SK-N-SH treated with all-trans-retinoic acid at 6 μM for 48 hours (cell line): Measurements from ENCODE around the gene SERPINB12.

Experiments used
- ATAC-seq: fragments of 200-7000 bp; cut with Tn5 transposase; 3 replicates; pipeline ENCODE4 v1.9.1; 2020; ENCODE audit warnings: mild to moderate bottlenecking, moderate library complexity
- ARNTL ChIP-seq: fragments of 450-650 bp; formaldehyde crosslinking; IDR thresholded peaks from 2 replicates; pipeline ENCODE4 v1.5.0; 2020; ENCODE audit warnings: low read depth, mild to moderate bottlenecking, moderate library complexity, borderline replicate concordance
- BACH2 ChIP-seq: fragments of 250-450 bp; sonication (Bioruptor Pico); IDR thresholded peaks from 2 replicates; pipeline ENCODE4 v1.9.0; 2021; ENCODE audit warnings: mild to moderate bottlenecking, borderline replicate concordance
- CREB5 ChIP-seq: fragments of 250-450 bp; sonication (Bioruptor Pico); IDR thresholded peaks from 2 replicates; pipeline ENCODE4 v1.5.1; 2020; ENCODE audit warnings: low read depth, mild to moderate bottlenecking, moderate library complexity
- CSDC2 ChIP-seq: fragments of 250-450 bp; sonication (Bioruptor Pico); IDR thresholded peaks from 2 replicates; pipeline ENCODE4 v1.5.0; 2020; ENCODE audit warnings: mild to moderate bottlenecking, moderate library complexity
- ESRRG ChIP-seq: fragments of 250-450 bp; sonication (Bioruptor Pico); IDR thresholded peaks from 2 replicates; pipeline ENCODE4 v1.6.1; 2021; ENCODE audit warnings: mild to moderate bottlenecking
- ISL1 ChIP-seq: fragments of 250-450 bp; sonication (Bioruptor Pico); IDR thresholded peaks from 2 replicates; pipeline ENCODE4 v2.1.2; 2022; ENCODE audit warnings: mild to moderate bottlenecking, moderate library complexity
- OSR1 ChIP-seq: fragments of 250-450 bp; sonication (Bioruptor Pico); IDR thresholded peaks from 2 replicates; pipeline ENCODE4 v1.8.0; 2022; ENCODE audit warnings: moderate library complexity, mild to moderate bottlenecking, inconsistent platforms
- PATZ1 ChIP-seq: fragments of 250-450 bp; sonication (Bioruptor Pico); IDR thresholded peaks from 2 replicates; pipeline ENCODE4 v1.8.0; 2020; ENCODE audit warnings: mild to moderate bottlenecking, moderate library complexity, borderline replicate concordance
- POU6F1 ChIP-seq: fragments of 250-450 bp; sonication (Bioruptor Pico); IDR thresholded peaks from 2 replicates; pipeline ENCODE4 v1.8.0; 2021; ENCODE audit warnings: low read depth, mild to moderate bottlenecking, moderate library complexity, borderline replicate concordance
- PPARA ChIP-seq: fragments of 250-450 bp; sonication (Bioruptor Pico); IDR thresholded peaks from 2 replicates; pipeline ENCODE4 v1.5.0; 2020; ENCODE audit warnings: mild to moderate bottlenecking, borderline replicate concordance
- RARB ChIP-seq: fragments of 250-450 bp; sonication (Bioruptor Pico); IDR thresholded peaks from 2 replicates; pipeline ENCODE4 v1.8.0; 2021; ENCODE audit warnings: mild to moderate bottlenecking, moderate library complexity
- SNAI2 ChIP-seq: fragments of 250-450 bp; sonication (Bioruptor Pico); IDR thresholded peaks from 2 replicates; pipeline ENCODE4 v1.5.0; 2020; ENCODE audit warnings: mild to moderate bottlenecking, moderate library complexity
- TCF4 ChIP-seq: fragments of 250-450 bp; sonication (Bioruptor Pico); IDR thresholded peaks from 2 replicates; pipeline ENCODE4 v1.8.0; 2021; ENCODE audit warnings: mild to moderate bottlenecking, moderate library complexity, borderline replicate concordance
- TOX ChIP-seq: fragments of 250-450 bp; sonication (Bioruptor Pico); IDR thresholded peaks from 2 replicates; pipeline ENCODE4 v1.8.0; 2021; ENCODE audit warnings: mild to moderate bottlenecking, moderate library complexity, borderline replicate concordance
- TSHZ2 ChIP-seq: fragments of 250-450 bp; sonication (Bioruptor Pico); IDR thresholded peaks from 2 replicates; pipeline ENCODE4 v1.5.0; 2020; ENCODE audit warnings: mild to moderate bottlenecking, moderate library complexity
- ZC3H10 ChIP-seq: fragments of 250-450 bp; sonication (Bioruptor Pico); IDR thresholded peaks from 2 replicates; pipeline ENCODE4 v1.5.1; 2021; ENCODE audit warnings: mild to moderate bottlenecking, moderate library complexity
- ZFP3 ChIP-seq: fragments of 250-450 bp; sonication (Bioruptor Pico); IDR thresholded peaks from 2 replicates; pipeline ENCODE4 v1.5.0; 2020; ENCODE audit warnings: mild to moderate bottlenecking, moderate library complexity
- ZFP30 ChIP-seq: fragments of 450-650 bp; formaldehyde crosslinking; IDR thresholded peaks from 2 replicates; pipeline ENCODE4 v1.5.0; 2022; ENCODE audit warnings: mild to moderate bottlenecking, moderate library complexity
- ZNF565 ChIP-seq: fragments of 450-650 bp; formaldehyde crosslinking; conservative IDR thresholded peaks from 2 replicates; pipeline ENCODE4 v1.5.0; 2020; ENCODE audit warnings: low read depth, mild to moderate bottlenecking, moderate library complexity
- ZNF8 ChIP-seq: fragments of 450-650 bp; formaldehyde crosslinking; IDR thresholded peaks from 2 replicates; pipeline ENCODE4 v1.5.0; 2020; ENCODE audit warnings: mild to moderate bottlenecking, moderate library complexity

SERPINB12 gene

GRCh38 chr18:63575681-63576080, 33.5 kb downstream of the SERPINB12 start:
- no peak for TF ChIP-seq PPARA
- no peak for TF ChIP-seq TOX (CRISPR knock-in tag)
- no peak for ATAC-seq

GRCh38 chr18:63578357-63578958, 36.3 kb downstream of the SERPINB12 start:
- no peak for TF ChIP-seq ARNTL (CRISPR knock-in tag)
- TF ChIP-seq ZFP3 = no peak
- no peak for TF ChIP-seq PATZ1 (CRISPR knock-in tag)
- no peak for TF ChIP-seq CSDC2 (CRISPR knock-in tag)
- TF ChIP-seq TCF4 (CRISPR knock-in tag) = no peak
- no peak for TF ChIP-seq ISL1
- TF ChIP-seq PPARA = no peak
- no peak for TF ChIP-seq OSR1 (CRISPR knock-in tag)
- ATAC-seq = peak; percentile 64; the same call in 2 of the 3 replicates

- TF ChIP-seq ZFP30 (CRISPR knock-in tag) (no peak), TCF4 (CRISPR knock-in tag) (no peak), ZFP3 (no peak), RARB (CRISPR knock-in tag) (no peak), OSR1 (CRISPR knock-in tag) (no peak), ZC3H10 (CRISPR knock-in tag) (no peak), SNAI2 (CRISPR knock-in tag) (no peak), CSDC2 (CRISPR knock-in tag) (no peak), TSHZ2 (CRISPR knock-in tag) (no peak), ISL1 (no peak), PPARA (no peak), CREB5 (CRISPR knock-in tag) (no peak), POU6F1 (CRISPR knock-in tag) (no peak), PATZ1 (CRISPR knock-in tag) (no peak)
- TF ChIP-seq, all 23 proteins: peak for 0
- ATAC-seq = no peak
Measured at GRCh38 chr18:63579616-63580015, 37.4 kb downstream of the SERPINB12 start.

- TF ChIP-seq OSR1 (CRISPR knock-in tag) = no peak
- no peak for TF ChIP-seq BACH2 (CRISPR knock-in tag)
- TF ChIP-seq SNAI2 (CRISPR knock-in tag) = no peak
- TF ChIP-seq ZNF565 (CRISPR knock-in tag) = no peak
- TF ChIP-seq ISL1 = no peak
- no peak for TF ChIP-seq PPARA
- TF ChIP-seq ZNF8 (CRISPR knock-in tag) = no peak
- no peak for TF ChIP-seq PATZ1 (CRISPR knock-in tag)
- no peak for TF ChIP-seq ESRRG (CRISPR knock-in tag)
- TF ChIP-seq TCF4 (CRISPR knock-in tag) = no peak
- no peak for TF ChIP-seq ZFP30 (CRISPR knock-in tag)
- no peak for TF ChIP-seq TOX (CRISPR knock-in tag)
- no peak for TF ChIP-seq ZFP3
- no peak for TF ChIP-seq ZC3H10 (CRISPR knock-in tag)
- ATAC-seq = no peak
Measured at GRCh38 chr18:63585988-63586387, 43.8 kb downstream of the SERPINB12 start.
